Prostate gland (tissue), 2 donors: ENCODE results near the gene COL5A1. TPM values are rescaled to one million over a fixed set of nuclear protein-coding genes. Genes with fewer than 3 reads are reported as not detected.

ENCODE experiments used
- DNase-seq: peaks from one replicate; pipeline ENCODE4 v3.0.0-alpha.2; 2019; ENCODE audit warnings: low spot score
- H3K27ac ChIP-seq, 2 donors: fragments of 200-600 bp; sonication (generic); 2 replicates each; pipeline ENCODE4 v1.5.1; 2017 to 2019
- H3K27me3 ChIP-seq: fragments of 200-600 bp; sonication (generic); replicated peaks from 2 replicates; pipeline ENCODE4 v1.5.1; 2019; ENCODE audit not compliant: insufficient read depth
- H3K36me3 ChIP-seq, 2 donors: fragments of 200-600 bp; sonication (generic); 1 replicate in 1 of 2; 2 replicates in 1 of 2; pipeline versions ENCODE4 v1.5.1 to v1.8.1; 2017 to 2019
- H3K4me1 ChIP-seq: fragments of 200-600 bp; sonication (generic); replicated peaks from 2 replicates; pipeline ENCODE4 v1.5.1; 2019
- H3K4me3 ChIP-seq, 2 donors: fragments of 200-600 bp; sonication (generic); 2 replicates each; pipeline ENCODE4 v1.5.1; 2017 to 2019
- H3K9me3 ChIP-seq: fragments of 200-600 bp; sonication (generic); 2 replicates; pipeline ENCODE4 v1.5.1; 2017
- CTCF ChIP-seq, 4 experiments: fragments of 200-600 bp in 2 of 4; fragments of 450-650 bp in 2 of 4; sonication (generic) in 2 of 4; IDR thresholded peaks; 1 replicate in 3 of 4; 2 replicates in 1 of 4; pipeline ENCODE4 v1.5.1; 2016 to 2019; ENCODE audit warnings: antibody characterized with exemption in 4 of 4, mild to moderate bottlenecking in 2 of 4, moderate library complexity in 2 of 4
- POLR2A ChIP-seq: fragments of 450-650 bp; IDR thresholded peaks from one replicate; pipeline ENCODE4 v1.6.1; 2016; ENCODE audit warnings: antibody characterized with exemption, mild to moderate bottlenecking
- POLR2AphosphoS5 ChIP-seq: sonication (generic); formaldehyde crosslinking; IDR thresholded peaks from one replicate; pipeline ENCODE4 v1.6.1; 2017; ENCODE audit warnings: antibody characterized with exemption
- WGBS: methylation state at CpG from one replicate; pipeline ENCODE4 v1.1.5; 2018; 5-methylcytosine and 5-hydroxymethylcytosine counted together
- intact Hi-C: fragments of 100-400 bp; cut with DNase I; formaldehyde crosslinking; loops from one replicate; pipeline ENCODE4 v1.14.2; 2022
- microRNA-seq: library from miRNA; unstranded; fragments of <30 nt; microRNA quantifications from one replicate; pipeline ENCODE4, GENCODE V29; 2016
- small RNA-seq, 2 donors: library from RNA; depleted of rRNA; stranded (forward); fragments of <200 nt; gene quantifications; one replicate each; pipeline ENCODE3, GENCODE V24; 2016
- total RNA-seq, 2 donors: library from RNA; depleted of rRNA; stranded (reverse); fragments of >200 nt; gene quantifications; one replicate each; pipeline ENCODE4 v1.1.0, GENCODE V29; 2016

Gene COL5A1
- total RNA-seq, 2 donors from 2014 or later: 16.9 to 36.0 TPM

- intact Hi-C loops: no loop called here
- Histone ChIP-seq H3K36me3 (no peaks in the 10 kb centered on the region), H3K4me3 (no peak overlapping the region), H3K4me1 (no peaks in the 10 kb centered on the region), H3K27ac (no peak overlapping the region), H3K27me3 (no peaks in the 10 kb centered on the region), H3K9me3 (no peaks in the 10 kb centered on the region)
- WGBS: 92% methylated on average over 7 of the region's 7 CpGs
- no peak for DNase-seq
- TF ChIP-seq POLR2AphosphoS5 (no peak), POLR2A (no peak), CTCF (IDR thresholded peaks at IDR 0.05) (no peak)
Observed at GRCh38 chr9:134892820-134893420, 251.3 kb downstream of the COL5A1 start.

Small RNA genes within 50 kb of the gene (microRNA-seq; reads per million reads assigned to microRNA genes)
- gene MIR3689A (not detected), gene MIR3689B (not detected), gene MIR3689C (not detected), gene MIR3689D1 (not detected), gene MIR3689D2 (not detected), gene MIR3689E (not detected), gene MIR3689F (0.34 reads per million)

Small RNA genes within 50 kb of the gene (small RNA-seq; reads per million reads assigned to genes)
- gene AL603650.1: 0 reads per million in 2 donors
- gene MIR3689A: 0 reads per million in 2 donors
- gene MIR3689B: 0 reads per million in 2 donors
- gene MIR3689C: 0 reads per million in 2 donors
- gene MIR3689D1: 0 reads per million in 2 donors
- 0 reads per million in 2 donors for gene MIR3689D2
- 0 reads per million in 2 donors for gene MIR3689E
- 0 reads per million in 2 donors for gene MIR3689F

Other genes starting within 250 kb of the COL5A1 start
- gene FCN2, start 239.0 kb downstream of the COL5A1 start, total RNA-seq: 1 to 10 TPM in 1 of 2 donors, not detected in 1; 2.4 TPM